Activated CD8-positive, alpha-beta T cell treated with anti-CD3 and anti-CD28 coated beads for 36 hours (primary cell): ENCODE results near the gene CASKIN2. TPM values are rescaled to one million over a fixed set of nuclear protein-coding genes. Genes with fewer than 3 reads are reported as not detected.

Experiments used
- ATAC-seq: fragments of 200-7000 bp; cut with Tn5 transposase; one replicate; pipeline ENCODE4 v1.10.0; 2021; ENCODE audit warnings: mild to moderate bottlenecking, moderate library complexity
- CTCF ChIA-PET: fragments of 350-600 bp; sonication (Branson Sonifier 250); formaldehyde crosslinking; loops from one replicate; lab custom pipeline; 2021; ENCODE audit warnings: antibody characterized with exemption; lab: Charles Lee
- POLR2A ChIA-PET: fragments of 350-600 bp; sonication (Branson Sonifier 250); formaldehyde crosslinking; loops from one replicate; lab custom pipeline; 2021; ENCODE audit warnings: antibody characterized with exemption; lab: Charles Lee
- DNase-seq: peaks from one replicate; pipeline ENCODE4 v3.0.0-alpha.2; 2020
- H3K27ac Mint-ChIP-seq: one replicate; pipeline ENCODE4 v1.8.0; 2021; ENCODE audit warnings: mild to moderate bottlenecking, mixed read lengths
- H3K27me3 Mint-ChIP-seq: one replicate; pipeline ENCODE4 v1.8.0; 2021; ENCODE audit warnings: mixed read lengths
- H3K36me3 Mint-ChIP-seq: one replicate; pipeline ENCODE4 v1.8.0; 2021; ENCODE audit warnings: low read depth, mixed read lengths
- H3K4me1 Mint-ChIP-seq: one replicate; pipeline ENCODE4 v1.8.0; 2021; ENCODE audit warnings: low read depth, mixed read lengths
- H3K4me3 Mint-ChIP-seq: one replicate; pipeline ENCODE4 v1.8.0; 2021; ENCODE audit warnings: mild to moderate bottlenecking, moderate library complexity, mixed read lengths
- H3K9me3 Mint-ChIP-seq: one replicate; pipeline ENCODE4 v1.8.0; 2021; ENCODE audit warnings: mixed read lengths
- intact Hi-C: fragments of 100-400 bp; cut with micrococcal nuclease; formaldehyde crosslinking; loops from one replicate; pipeline ENCODE4 v1.10.0; 2022
- total RNA-seq, 2 experiments: library from RNA; stranded (reverse); gene quantifications; one replicate each; pipeline ENCODE4 v1.2.3, GENCODE V29; 2021
- TF ChIP-seq, protein P1 (sequence below): fragments of 200-600 bp; IDR thresholded peaks from one replicate; pipeline ENCODE4 v1.8.0; 2022; ENCODE audit warnings: antibody characterized with exemption, mild to moderate bottlenecking

CASKIN2 gene
- total RNA-seq, 2 experiments from 2014 or later, result 2.2 to 2.5 TPM

DNA sequence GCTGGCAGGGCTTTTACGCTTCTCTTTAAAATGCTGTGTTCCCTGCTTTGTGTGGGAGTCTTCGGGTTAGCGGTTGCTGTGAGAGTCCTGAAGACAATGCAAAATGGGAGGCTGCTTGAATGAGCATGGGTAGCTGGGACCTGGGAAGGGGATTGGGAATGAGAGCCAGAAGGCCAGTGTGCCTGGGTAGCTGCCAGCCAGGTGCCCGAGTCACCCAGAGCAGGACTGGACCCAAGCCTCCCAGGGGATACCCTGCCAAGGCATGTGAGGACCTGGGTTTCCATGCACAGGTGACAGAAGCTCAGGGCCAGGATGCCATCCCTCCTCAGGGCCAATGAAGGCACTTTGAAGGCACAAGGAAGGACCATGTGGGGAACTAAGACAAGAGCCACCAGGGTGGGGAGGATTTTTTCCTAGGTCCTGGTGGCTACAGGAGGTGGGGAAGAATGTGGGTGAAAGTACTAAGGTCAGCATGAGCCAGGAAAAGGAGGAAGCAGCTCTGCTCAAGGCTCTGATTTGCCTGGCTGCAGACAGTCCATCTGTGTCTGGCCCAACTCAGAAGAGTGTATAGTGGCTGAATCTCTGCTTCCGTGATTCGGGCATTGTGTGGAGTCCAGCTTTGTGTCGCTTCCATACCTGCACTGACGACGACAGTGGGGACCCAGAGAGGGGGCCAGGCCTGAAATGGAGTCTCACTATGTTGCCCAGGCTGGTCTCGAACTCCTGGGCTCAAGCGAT is 38.4 kb downstream of the CASKIN2 start:
- no peak for DNase-seq
- no peaks in the 10 kb centered on the region for H3K27me3 Mint-ChIP-seq
- no peaks in the 10 kb centered on the region for H3K9me3 Mint-ChIP-seq
- POLR2A ChIA-PET, result interaction anchor here (1.2 to 1.8 kb wide), 2 partner anchors 19 to 47 kb away, joined by 5 read pairs; no protein-coding TSS in a partner anchor
- CTCF ChIA-PET, result interaction anchor here (1.3 kb wide), 1 partner anchor 277 kb away, joined by 5 read pairs; no protein-coding TSS in a partner anchor
- H3K4me3 Mint-ChIP-seq, result no peak overlapping the region
- ATAC-seq, result no peak
- peaks cover 2% of the 10 kb centered on the region for H3K36me3 Mint-ChIP-seq
- TF ChIP-seq, protein P1, sequence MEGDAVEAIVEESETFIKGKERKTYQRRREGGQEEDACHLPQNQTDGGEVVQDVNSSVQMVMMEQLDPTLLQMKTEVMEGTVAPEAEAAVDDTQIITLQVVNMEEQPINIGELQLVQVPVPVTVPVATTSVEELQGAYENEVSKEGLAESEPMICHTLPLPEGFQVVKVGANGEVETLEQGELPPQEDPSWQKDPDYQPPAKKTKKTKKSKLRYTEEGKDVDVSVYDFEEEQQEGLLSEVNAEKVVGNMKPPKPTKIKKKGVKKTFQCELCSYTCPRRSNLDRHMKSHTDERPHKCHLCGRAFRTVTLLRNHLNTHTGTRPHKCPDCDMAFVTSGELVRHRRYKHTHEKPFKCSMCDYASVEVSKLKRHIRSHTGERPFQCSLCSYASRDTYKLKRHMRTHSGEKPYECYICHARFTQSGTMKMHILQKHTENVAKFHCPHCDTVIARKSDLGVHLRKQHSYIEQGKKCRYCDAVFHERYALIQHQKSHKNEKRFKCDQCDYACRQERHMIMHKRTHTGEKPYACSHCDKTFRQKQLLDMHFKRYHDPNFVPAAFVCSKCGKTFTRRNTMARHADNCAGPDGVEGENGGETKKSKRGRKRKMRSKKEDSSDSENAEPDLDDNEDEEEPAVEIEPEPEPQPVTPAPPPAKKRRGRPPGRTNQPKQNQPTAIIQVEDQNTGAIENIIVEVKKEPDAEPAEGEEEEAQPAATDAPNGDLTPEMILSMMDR, result no peak
- intact Hi-C loops, result no loop called here
- no peaks in the 10 kb centered on the region for H3K4me1 Mint-ChIP-seq
- no peak overlapping the region for H3K27ac Mint-ChIP-seq

DNA sequence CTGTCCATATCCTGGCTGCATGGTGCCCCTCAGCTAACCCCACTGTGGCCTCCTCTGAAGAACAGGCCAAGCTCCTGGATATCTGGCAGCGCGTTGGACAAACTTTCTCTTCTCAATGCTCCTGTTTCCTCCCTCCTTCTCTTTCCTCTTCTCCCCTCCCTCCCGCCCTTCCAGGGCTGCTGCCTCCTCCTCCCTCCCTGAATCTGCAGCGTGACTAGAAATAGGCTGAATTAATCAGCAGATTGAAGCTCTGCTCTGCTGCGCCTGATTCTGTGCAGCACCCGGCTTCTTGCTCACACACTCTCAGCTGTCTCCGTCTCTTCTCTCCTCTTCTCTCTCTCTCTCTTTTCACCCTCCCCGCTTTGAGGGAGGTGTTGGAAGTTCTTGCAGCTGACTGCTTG is 39.1 kb downstream of the CASKIN2 start:
- DNase-seq (no peak), ATAC-seq (no peak)
- TF ChIP-seq, protein P1, result no peak
- CTCF ChIA-PET, result interaction anchor here (1.2 to 1.3 kb wide), 2 partner anchors 11 to 277 kb away, joined by 3 to 5 read pairs; no protein-coding TSS in a partner anchor
- peaks cover 2% of the 10 kb centered on the region for H3K36me3 Mint-ChIP-seq
- no peak overlapping the region for H3K4me3 Mint-ChIP-seq
- H3K4me1 Mint-ChIP-seq, result no peaks in the 10 kb centered on the region
- H3K9me3 Mint-ChIP-seq, result no peaks in the 10 kb centered on the region
- no peaks in the 10 kb centered on the region for H3K27me3 Mint-ChIP-seq
- intact Hi-C loops, result no loop called here
- H3K27ac Mint-ChIP-seq, result no peak overlapping the region
- POLR2A ChIA-PET, result interaction anchor here (1.2 to 1.8 kb wide), 2 partner anchors 19 to 46 kb away, joined by 5 read pairs; no protein-coding TSS in a partner anchor

DNA sequence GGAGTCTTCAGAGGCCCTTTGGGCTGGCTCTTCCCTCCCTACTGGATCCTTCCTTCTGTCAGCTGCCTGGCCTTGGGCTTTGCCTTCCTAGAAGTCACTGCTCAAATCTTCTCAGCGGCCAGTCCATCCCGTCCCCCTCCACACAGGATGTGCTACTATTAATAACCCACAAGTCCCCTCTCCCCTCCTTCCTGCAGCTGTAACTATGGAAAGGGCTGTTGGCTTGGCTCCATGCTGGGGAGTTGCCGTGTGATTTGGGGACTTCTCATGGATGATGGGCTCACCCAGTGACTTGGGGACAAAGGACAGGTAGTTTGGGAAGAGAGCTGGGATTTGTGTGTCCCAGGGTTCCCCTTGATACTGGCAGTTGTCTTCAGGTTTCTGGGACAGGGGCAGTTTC is 39.5 kb downstream of the CASKIN2 start:
- H3K36me3 Mint-ChIP-seq, result peaks cover 2% of the 10 kb centered on the region
- TF ChIP-seq, protein P1, result no peak
- DNase-seq (no peak), ATAC-seq (no peak)
- ChIA-PET POLR2A (interaction anchor here (1.8 kb wide), 1 partner anchor 46 kb away, joined by 5 read pairs; no protein-coding TSS in a partner anchor), CTCF (interaction anchor here (1.2 to 1.3 kb wide), 2 partner anchors 11 to 278 kb away, joined by 3 to 5 read pairs; no protein-coding TSS in a partner anchor)
- H3K9me3 Mint-ChIP-seq, result no peaks in the 10 kb centered on the region
- no peak overlapping the region for H3K4me3 Mint-ChIP-seq
- H3K4me1 Mint-ChIP-seq, result no peaks in the 10 kb centered on the region
- no peaks in the 10 kb centered on the region for H3K27me3 Mint-ChIP-seq
- H3K27ac Mint-ChIP-seq, result no peak overlapping the region
- intact Hi-C loops, result no loop called here

DNA sequence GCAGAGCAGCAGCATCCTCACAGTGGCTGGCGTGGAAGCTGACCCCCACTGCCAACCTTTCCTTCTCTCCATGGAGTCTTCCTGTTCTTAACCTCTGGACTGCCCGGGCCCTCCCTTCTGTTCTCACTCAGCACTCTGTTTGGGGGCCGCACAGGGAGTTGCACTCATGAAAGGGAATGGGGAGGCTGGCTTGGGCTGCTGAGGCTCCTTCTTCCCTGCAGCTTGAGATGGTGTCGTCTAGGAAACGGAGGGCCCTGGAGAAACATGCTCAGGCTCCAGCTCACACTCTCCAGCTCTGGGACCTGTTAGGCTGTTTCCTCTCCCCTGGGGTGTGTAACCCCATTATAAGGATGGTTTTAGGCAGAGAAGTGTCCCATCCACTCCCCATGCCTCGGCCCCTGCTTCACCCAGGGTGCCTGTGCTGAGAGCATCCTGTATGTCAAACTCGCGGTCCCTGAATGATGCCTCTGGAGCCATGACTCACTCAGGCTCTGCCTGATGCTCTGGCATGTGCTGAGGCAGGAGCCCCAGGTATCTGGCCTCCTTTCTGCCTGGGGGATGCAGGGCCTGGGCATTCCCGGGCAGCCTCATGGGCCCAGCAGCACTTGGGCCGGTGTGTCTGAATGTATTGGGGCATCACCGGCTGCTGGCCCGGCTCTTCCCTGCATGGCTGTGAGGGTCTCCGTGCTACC is 40.0 kb downstream of the CASKIN2 start:
- no peak overlapping the region for H3K4me3 Mint-ChIP-seq
- no peaks in the 10 kb centered on the region for H3K4me1 Mint-ChIP-seq
- no peak for ATAC-seq
- no peaks in the 10 kb centered on the region for H3K9me3 Mint-ChIP-seq
- no peak overlapping the region for H3K27ac Mint-ChIP-seq
- intact Hi-C loops, result no loop called here
- H3K36me3 Mint-ChIP-seq, result peaks cover 2% of the 10 kb centered on the region
- no peaks in the 10 kb centered on the region for H3K27me3 Mint-ChIP-seq
- DNase-seq, result no peak
- POLR2A ChIA-PET, result interaction anchor here (1.1 kb wide), 1 partner anchor 13 kb away, joined by 3 read pairs; no protein-coding TSS in a partner anchor
- CTCF ChIA-PET, result interaction anchor here (1.2 kb wide), 1 partner anchor 12 kb away, joined by 3 read pairs; no protein-coding TSS in a partner anchor
- TF ChIP-seq, protein P1, result no peak
